NCI-H1436 (cell line): ENCODE results near the gene FCN1.

Source experiments
- DNase-seq: peaks from one replicate; lab custom pipeline; 2025; lab: John Stamatoyannopoulos, UW

The FCN1 gene

DNA sequence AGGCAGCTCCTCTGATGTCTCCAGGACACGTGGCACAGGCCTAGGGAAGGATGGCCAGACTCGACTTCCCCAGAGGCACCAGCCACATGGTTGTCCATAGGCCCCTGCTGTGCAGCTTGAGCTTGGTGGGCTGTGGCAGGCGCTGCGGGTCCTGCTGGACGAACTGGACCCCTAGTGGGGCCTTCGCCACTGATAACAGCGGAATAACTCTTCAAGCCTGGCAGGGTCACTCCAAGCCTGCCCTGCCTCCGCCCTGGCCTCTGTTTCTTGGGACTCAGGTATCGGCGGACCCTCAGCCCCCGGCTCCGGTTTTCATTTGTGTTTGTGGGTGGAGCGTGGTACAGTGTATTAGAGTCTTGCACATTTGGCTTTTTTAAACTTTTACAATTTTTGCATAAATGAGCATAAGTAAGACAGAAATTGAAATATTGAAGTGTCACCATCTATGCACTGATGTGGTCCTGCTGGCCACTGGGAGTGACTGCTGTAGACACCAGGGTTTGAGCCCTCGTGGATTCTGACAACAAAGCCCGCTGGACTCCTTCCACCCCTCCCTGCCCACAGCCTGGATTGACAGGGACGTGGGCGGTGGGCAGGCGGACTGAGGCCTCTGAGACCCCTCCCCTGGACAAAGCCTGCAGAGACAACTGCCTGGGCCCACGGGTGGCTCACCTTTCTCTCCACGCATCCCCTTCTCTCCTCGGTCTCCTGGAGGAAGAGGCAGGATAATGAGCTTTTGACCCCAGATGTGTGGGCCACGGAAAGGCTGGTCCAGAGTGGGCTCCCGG is 3.8 kb downstream of the FCN1 start:
- DNase-seq = no peak

DNA sequence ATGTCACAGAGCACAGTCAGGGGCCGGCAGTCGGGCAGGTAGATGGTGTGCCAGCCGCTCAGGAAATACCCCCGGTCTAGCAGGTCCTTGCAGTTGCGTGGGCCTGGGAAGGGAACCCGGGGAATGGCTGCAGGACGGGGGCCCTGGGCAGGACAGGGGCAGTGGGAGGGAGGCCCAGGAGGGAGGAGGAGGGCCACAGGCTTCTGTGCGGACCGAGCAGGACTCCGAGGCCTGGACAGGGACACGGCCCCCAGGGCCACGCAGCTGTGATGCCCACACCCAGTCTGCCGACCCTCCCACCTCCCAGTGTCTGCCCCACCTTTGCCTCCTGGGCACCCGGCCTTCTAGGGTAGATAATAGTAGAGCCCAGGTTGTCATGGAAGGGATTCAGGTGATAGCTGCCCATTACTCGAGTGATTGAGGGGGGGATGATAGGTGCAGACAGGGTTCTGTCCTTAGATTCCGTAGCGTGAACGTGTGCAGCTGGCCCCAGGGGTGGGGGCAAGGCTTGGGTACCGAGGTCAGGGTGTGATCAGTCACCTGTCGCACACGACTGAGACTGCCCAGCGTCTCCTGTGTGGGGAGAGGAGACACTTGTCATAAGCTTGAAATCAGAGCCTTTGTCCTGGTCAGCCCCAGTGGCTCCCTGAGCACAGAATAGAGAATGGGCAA is 4.5 kb downstream of the FCN1 start:
- DNase-seq = no peak

DNA sequence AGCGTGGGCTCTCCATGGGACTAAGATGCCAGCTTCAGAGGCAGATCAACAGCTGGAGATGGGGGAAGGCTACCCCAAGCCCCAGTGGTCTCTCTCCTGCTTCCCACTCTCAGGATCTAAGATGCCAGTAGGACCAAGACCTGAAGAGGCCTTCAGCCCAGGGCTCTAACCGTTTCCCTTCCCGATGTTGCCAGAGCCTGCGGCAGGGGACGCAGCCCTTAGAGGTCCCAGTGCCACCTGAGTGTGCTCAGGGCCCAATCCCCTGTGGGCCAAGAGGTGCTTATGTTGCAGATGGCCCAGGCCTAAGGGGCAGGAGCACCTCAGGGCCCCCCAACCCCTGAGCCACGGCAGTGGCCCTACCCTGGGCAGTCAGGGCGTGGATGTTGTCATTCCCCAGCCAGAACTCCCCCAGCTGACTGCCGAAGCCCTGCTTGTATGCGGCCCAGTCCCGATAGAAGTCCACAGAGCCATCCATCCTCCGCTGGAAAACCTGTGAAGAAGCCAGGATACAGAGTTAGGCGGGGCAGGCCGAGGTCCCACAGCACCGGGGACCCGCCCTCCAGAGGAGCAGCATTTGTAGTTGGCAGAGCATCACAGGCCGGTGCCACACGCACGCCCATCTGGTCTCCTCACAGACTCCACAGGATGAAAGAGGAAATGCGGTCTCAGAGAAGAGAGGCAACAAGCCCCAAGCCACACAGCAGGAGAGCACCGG is 5.4 kb downstream of the FCN1 start:
- DNase-seq = no peak

DNA sequence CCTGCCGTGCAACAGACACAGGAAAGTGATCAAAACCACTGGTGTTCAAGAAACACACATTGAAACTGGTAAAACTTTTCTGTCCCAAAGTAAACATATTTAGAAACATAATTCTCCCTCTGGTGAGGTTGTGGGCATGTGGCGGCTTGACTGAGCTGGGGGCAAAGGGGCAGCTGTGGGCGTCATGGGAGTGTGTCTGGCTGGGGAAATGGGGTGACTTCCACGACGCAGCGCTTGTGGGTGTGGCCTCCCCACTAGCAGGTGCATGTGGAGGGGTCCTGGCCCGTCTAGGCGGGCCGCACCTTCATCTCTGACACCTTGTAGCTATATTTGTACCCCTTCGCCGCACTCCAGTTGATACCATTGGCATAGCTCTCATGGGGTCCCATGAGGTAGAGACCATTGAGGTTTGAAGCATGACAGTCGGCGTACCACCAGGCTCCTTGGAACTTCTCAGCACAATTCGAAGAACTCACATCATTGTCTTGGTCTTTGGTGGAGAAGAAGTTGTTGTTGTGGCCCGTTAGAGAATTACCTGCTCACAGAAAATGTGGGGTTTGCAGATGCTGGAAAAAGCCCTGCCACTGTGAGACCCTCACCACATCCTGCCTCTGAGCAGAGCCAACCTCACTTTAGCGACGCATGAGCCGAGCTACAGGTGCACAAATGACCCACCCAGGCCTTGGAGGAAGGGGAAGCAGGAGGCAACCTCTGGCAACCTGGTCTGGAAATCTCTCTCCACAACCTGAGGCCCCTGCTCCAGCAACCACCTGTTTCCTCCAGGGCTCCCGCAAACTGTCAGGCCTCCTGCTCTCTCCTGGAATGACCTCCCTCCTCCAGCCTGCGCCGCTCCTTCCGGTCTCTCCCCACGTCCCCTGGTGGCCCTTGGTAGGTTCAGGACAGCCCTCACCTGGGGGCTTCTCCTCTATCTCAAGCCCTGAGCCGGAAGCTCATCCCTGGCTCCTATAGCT is 7.9 kb downstream of the FCN1 start:
- no peak for DNase-seq

DNA sequence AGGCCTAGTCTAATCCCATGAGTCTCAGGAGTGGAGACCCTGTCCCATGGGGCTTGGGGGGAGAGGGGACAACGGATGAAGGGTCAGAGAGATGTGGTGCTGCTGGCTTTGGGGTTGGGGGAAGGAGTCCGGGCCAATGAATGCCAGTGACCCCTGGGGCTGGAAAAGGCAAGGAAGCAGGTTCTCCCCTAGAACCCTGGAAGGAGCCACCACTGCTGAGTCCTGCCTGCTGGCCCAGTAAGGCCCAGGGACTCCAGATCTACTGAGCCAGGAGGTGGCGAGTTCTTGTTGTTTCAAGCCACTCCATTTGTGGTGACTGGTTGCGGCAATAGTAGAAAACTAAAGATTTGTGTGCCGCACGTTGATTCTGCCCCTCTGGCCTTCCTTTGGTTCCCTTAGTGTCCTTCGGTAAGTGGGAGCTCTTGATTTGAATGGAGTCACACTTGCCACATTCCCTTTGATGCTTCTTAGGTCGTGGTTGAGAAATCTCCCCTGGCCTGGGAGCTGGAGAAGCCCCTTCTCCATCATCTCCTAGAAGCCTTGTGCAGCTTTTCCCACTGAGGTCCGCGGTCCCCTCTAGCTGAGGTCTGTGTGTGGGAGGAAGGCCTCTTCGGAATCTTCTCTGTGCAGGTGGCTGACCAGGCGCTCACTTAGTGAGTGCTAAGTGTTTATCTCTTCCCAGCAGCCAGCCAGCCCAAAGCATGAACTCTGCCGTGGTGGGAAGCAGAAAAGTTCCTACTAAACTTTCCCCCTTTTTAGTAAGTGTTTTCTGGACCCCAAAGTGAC is 9.0 kb downstream of the FCN1 start:
- no peak for DNase-seq

DNA sequence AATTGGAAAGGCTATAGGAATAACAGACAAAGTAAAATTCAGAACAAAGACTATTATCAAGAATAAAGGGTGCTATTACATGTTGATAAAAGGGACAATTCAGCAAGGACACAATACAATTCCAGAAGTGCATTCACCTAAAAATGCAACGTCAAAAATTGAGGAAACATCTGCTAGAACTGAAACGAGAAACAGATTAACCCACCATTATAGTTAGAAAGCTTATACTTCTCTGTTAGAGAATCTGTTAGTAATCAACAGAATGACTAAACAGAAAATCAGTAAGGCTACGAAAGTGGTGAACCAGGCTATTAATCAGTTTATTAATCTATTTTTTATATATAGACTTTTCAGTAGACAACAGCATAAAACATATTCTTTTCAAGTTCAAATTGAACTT is 14.8 kb downstream of the FCN1 start:
- no peak for DNase-seq

DNA sequence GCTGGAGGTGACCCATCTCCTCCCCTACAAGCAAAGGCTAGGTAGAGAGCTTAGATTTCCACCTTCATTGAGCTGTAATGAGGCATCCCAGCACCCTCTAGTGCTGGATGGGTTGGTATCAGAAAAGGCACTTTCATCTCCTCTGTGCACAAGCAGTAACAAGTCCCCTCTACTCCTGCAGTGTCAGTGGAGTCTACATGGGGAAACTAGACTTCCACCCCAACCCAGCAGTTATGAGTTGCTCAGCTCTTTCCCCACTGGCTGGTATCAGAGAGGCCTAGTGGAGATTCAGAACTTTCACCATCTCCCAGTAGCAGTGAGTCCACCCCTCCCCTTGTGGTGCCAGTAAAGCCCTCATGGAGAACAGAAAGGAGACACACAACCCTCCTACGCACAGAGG is 17.9 kb downstream of the FCN1 start:
- DNase-seq = no peak

DNA sequence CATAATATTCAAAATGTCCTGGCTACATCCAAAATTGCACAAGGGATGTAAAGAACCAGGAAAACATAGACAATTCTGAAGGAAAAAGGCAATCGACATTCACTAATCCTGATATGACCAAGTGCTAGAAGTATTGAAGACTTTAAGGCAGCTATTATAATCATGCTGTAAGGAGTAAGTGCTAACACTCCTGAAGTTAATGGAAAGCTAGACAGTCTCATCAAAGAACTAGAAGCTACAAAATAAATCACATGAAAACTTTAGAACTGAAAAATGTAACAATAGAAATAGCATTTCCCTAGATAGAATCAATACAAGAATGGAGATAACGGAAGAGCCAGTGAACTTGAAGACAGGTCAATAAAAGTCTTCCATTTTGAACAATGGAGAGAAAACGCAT is 18.5 kb downstream of the FCN1 start:
- no peak for DNase-seq

DNA sequence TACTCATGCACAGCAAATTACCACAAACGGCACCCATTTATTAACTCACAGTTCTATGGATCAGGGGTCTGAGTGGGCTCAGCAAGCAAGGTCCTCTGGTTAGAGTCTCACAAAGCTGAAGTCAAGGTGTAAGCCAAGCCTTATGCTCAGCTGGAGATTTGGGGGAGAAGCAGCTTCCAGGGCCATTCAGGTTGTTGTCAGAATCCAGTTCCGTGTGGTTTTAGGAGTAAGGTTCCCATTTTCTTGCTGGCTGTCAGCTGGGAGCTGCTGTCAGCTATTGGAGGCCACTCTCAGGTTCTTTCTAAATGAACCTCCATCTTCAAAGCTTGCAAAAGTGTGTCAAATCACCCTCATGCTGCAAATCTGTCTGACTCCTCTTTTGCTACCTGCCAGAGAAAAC is 19.4 kb downstream of the FCN1 start:
- no peak for DNase-seq

DNA sequence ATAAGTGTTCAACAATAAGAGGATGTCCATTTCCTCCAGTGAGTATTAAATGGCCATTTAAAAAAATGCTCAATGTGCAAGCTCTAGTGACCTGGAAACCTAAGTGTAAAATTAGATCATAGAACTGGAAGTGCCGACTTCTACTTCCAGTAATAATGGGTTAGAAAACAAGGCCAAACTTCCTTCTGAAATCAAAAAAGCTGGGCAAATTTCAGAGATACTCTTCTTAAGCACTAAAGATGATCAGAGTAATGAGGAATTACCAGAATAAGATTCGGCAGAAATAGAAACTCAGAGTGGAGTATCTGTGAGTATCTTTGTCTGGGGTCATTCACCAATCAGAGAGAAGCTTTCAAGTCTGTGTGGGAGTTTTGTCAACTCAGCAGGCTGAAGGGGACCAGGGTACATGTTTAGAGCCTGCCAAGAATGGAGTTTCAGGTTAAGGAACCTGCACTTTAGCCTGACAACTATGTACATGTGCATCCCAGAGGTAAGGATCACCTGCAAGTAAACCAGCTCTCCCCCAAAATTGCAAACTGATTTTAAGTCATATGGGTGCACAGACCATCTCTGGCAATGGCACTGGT is 20.0 kb downstream of the FCN1 start:
- DNase-seq = no peak

DNA sequence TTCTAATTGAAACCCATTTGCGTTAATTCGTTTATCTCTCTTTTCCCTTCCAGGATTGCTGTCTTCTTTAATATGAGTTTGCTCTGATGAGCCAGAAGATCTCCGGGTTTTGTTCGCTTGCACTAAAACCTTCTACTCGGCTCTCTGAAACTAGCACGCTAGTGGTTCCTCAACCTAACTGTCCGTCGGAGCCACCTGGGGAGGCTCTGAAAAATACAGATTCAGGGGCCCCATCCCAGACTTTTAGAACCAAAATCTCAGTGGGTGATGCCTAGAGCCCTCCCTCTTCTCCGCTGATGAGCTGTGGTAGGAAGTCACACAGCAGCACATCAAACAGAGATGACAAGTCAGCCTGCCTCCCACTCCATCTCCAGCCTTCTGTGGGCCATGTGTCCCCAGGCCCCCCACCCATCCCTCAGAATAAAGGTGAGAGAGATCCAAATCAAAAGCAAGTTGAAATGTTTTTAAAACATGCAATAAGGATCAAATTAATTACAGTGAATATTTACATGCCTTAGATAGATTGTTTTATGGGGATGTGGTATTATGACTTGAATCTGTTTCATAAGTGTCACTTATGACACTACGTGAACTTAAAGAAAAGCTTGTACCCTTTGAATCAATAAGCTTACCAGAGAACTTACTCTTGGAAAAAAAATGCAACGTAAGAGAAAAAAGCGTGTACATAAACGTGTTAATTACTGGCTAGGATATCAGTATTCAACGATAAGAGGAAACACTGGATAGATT is 20.7 kb downstream of the FCN1 start:
- no peak for DNase-seq

DNA sequence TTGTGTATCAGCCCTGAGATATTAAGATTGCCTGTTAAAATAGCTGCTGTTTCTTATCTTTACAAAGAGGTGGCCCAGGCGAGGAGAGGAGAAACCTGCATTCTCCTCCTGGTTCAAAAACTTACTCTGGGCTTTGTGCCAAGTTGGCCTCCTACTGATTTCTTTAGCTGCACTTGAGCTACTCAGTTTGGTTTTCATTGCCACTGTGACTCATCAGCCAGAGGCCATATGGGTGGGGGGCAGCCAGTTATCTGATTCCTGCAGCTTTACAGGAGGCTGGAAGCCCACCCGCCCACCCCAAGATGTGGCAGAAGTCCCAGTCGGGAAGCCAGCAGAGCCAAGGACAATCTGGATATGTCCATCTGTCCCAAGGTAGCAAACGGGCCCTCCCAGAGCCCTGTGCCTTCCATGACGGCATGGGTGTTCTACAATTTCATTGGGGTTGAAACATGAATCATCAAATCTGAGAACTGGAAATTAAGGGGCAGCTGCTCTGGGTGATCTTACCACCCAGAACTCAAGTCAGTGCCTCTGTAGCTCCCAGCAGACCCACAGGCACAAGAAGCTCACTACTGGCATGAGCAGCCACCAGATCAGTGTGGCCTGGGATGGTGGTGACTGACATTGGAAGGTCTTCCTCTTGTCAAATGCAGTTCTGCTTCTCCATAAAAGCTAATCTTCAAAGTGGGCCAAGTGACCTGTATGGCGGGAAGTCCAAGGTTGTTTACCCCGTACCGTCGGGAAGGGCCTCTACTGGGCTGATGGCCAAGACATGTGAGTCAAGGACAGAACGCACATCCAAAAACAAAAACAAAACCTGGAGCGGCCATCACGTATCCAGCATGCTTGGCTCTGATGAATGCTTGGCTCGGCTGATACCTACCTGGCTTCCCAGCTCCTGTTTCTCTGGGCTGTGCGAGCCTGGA is 21.5 kb downstream of the FCN1 start:
- no peak for DNase-seq

DNA sequence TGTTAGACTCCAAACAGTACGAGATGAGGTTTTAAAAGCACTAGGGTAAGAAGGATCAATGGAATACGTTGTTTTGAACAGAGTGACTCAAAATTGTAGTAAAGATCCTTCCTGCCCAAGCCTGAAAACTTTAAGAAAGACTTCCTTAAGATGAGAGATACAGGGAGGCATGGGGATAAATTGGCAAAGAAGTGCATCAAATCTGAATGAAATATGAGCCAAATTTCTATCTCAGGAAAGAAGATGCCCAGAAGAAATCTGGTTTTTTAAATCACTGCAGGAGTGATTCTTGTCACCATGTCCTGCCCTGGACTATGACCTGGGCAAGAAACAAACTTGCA is 22.2 kb downstream of the FCN1 start:
- DNase-seq = no peak

DNA sequence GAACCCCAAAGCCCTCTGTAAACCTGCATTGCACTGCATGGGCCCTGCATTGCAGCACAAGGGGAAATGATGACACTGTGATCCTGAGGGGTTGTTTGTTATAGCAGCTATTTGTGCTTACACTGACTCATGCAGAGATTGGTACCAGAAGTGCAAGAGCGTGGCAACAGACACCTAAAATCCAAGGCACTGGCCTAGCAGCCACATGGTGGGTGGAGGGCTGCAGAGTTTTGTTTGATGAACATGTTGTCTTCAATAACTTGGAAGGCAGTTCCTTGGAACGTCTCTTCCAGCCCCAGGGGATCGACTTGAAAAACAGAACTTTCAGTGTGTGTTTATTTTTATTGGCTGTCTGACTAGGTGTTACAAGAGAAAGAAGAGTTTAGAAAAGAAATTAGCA is 22.6 kb downstream of the FCN1 start:
- DNase-seq = no peak

DNA sequence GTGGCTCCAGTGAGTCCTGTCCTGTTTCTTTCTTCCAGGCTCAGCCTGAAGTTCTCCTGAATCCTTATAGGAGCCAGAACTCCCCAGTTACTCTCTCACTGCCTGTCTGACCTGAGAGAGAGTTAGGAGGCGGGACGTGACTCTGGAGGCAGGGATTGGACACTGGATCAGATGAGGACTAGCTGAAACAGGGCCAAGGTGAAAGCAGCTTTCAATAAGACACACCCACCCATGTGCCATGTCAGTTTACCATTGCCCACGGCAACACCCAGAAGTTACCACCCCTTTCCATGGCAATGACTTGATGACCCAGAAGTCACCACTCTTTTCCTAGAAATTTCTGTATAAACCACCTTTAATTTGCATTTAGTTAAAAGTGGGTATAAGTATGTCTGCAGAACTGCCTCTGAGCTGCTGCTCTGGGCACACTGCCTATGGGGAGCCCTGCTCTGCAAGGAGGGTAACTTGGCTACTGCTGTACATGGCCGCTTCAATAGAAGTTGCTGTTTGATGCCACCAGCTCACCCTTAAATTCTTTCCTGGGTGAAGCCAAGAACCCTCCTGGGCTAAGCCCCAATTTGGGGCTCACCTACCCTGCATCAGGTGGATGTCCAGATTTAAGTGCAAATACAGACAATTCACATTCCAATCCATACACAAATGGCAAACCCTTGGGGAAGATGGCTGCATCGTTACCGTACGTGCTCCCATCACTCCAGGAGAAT is 23.4 kb downstream of the FCN1 start:
- DNase-seq = no peak

DNA sequence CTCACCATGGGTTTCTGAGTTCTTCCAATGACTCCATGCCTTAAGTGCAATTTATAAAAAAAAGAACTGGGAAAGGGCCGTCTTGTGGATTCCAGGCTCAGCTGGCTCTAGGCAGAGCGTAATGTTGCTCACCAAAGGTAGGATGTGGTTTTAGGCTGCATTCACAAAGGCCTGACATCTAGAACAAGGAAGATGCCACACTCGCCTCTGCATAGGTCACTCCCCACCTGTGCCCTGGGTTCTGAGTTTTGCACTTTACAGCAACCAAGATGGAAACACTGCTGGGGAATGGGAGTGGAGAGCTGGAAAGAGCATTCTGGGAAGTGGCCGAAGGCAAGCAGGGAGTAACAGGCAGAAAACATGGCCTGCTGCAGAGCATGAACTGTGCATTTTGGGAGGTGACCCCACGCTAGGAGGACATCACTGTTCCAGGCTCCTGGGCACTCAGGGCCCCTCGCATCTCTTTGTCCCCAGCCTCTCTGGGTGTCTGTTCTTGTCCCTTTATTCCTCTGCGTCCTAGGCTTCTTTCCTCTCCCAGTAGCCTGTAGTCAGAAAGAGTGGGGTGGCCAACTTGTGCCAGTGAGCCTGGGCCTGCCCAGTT is 24.8 kb downstream of the FCN1 start:
- DNase-seq = no peak

DNA sequence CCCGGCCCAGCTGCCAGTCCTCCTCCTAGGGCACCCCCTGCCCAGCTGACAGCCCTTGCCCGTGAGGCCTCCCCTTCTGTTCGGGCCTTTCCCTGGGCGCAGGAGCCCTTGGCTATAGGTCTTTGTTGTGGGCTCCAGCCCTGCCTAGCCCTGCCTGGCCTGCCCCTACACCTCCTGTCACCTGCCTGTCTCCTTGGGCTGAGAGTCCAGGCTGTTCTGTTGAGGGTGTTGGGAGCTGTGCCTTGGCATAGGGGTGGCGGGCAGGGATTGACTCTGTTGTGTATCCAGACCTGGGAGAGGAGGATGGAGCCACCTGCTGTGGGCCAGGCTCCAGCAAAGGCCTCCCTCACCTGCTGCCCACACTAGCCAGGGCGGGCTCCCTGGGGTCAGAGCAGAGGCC is 25.5 kb downstream of the FCN1 start:
- no peak for DNase-seq

DNA sequence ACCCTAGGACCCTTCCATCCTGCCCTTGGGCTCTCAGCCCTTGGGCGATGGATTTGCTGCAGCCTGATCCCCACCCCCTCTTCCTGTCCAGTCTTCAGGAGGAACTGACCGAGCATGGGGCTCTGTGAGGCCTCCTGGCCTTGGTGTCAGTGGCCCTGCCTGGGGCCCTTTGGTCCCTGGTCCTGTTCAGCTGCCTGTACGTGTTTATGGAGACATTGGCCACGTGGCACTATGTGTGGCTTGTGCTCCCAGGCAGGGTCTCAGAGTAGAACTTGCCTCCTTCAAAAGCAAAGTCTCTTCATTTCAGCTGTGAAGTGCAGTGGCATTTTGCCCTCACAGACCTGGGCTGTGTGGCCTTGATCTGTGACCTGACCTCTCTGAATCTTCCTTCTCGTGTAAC is 26.0 kb downstream of the FCN1 start:
- DNase-seq = no peak
